Left kidney (tissue), 8 donors: ENCODE data around the gene KRTAP4-7. TPM values are rescaled to one million over a fixed set of nuclear protein-coding genes. Genes with fewer than 3 reads are reported as not detected.
"Not testable (repeated sequence)": the region's sequence is repeated elsewhere in the genome, so short reads cannot be mapped to it uniquely, and the experiment has no call there.

Experiments used
- DNase-seq: peaks from one replicate; pipeline ENCODE4 v3.0.0-alpha.2; 2013
- long read RNA-seq, 8 donors: transcript quantifications; one replicate each; lab custom pipeline, GENCODE V29; 2026
- polyA plus RNA-seq: library from polyadenylated mRNA; unstranded; fragments of 120-200 nt; gene quantifications from one replicate; pipeline ENCODE4 v1.2.1, GENCODE V29; 2013; ENCODE audit not compliant: insufficient read length

Gene KRTAP4-7
- polyA plus RNA-seq: not detected
- long read RNA-seq, donor 1: 0 reads
- long read RNA-seq, donor 2: 0 reads
- long read RNA-seq, donor 3: 0 reads
- long read RNA-seq, donor 4: 0 reads
- long read RNA-seq, donor 5: 0 reads
- long read RNA-seq, donor 6: 0 reads
- long read RNA-seq, donor 7: 0 reads
- long read RNA-seq, donor 8: 0 reads

- DNase-seq: not testable (repeated sequence)
Measured at GRCh38 chr17:41084100-41084856, at the start of gene KRTAP4-7. KRTAP4-7 (plus strand) TSS chr17:41084150; CDS start chr17:41084207, 57 bp downstream.

GRCh38 chr17:41034346-41034935, 49.5 kb upstream of the KRTAP4-7 start, which contains the start of gene KRTAP1-3:
KRTAP1-3 (minus strand) TSS chr17:41034874; CDS start chr17:41034821, 53 bp downstream.
- DNase-seq: not testable (repeated sequence)

GRCh38 chr17:41037853-41038350, 46.0 kb upstream of the KRTAP4-7 start:
- no peak for DNase-seq

GRCh38 chr17:41040783-41041571, 43.0 kb upstream of the KRTAP4-7 start, which contains the start of gene KRTAP1-1:
KRTAP1-1 (minus strand) TSS chr17:41041450; CDS start chr17:41041397, 53 bp downstream.
- DNase-seq: not testable (repeated sequence)

- no peak for DNase-seq
Measured at GRCh38 chr17:41042953-41043352, 41.0 kb upstream of the KRTAP4-7 start.

- not testable (repeated sequence) for DNase-seq
Measured at GRCh38 chr17:41046735-41047465, 37.0 kb upstream of the KRTAP4-7 start, which contains the start of gene KRTAP2-1. KRTAP2-1 (minus strand) TSS chr17:41047316; CDS start chr17:41047267, 49 bp downstream.

GRCh38 chr17:41048441-41048840, 35.5 kb upstream of the KRTAP4-7 start:
- DNase-seq: no peak

GRCh38 chr17:41049110-41049509, 34.8 kb upstream of the KRTAP4-7 start:
- no peak for DNase-seq

GRCh38 chr17:41052566-41052965, 31.4 kb upstream of the KRTAP4-7 start:
- no peak for DNase-seq

- DNase-seq: peak; percentile 27
Measured at GRCh38 chr17:41054025-41054424, 29.9 kb upstream of the KRTAP4-7 start.

- DNase-seq: not testable (repeated sequence)
Measured at GRCh38 chr17:41054556-41054955, 29.4 kb upstream of the KRTAP4-7 start.

GRCh38 chr17:41055130-41055529, 28.8 kb upstream of the KRTAP4-7 start, which contains the start of gene KRTAP2-2:
KRTAP2-2 (minus strand) TSS chr17:41055230; CDS start chr17:41055211, 19 bp downstream.
- not testable (repeated sequence) for DNase-seq

- DNase-seq: no peak
Measured at GRCh38 chr17:41057547-41057946, 26.4 kb upstream of the KRTAP4-7 start.

- DNase-seq: no peak
Measured at GRCh38 chr17:41058741-41059140, 25.2 kb upstream of the KRTAP4-7 start.

- DNase-seq: not testable (repeated sequence)
Measured at GRCh38 chr17:41059276-41060051, 24.5 kb upstream of the KRTAP4-7 start.

- no peak for DNase-seq
Measured at GRCh38 chr17:41060052-41060604, 23.8 kb upstream of the KRTAP4-7 start, which contains the start of gene KRTAP2-3. KRTAP2-3 (minus strand) TSS chr17:41060114; CDS start chr17:41060050, 64 bp downstream.

- DNase-seq: no peak
Measured at GRCh38 chr17:41061964-41062363, 22.0 kb upstream of the KRTAP4-7 start.

GRCh38 chr17:41063449-41063848, 20.5 kb upstream of the KRTAP4-7 start:
- no peak for DNase-seq

- DNase-seq: no peak
Measured at GRCh38 chr17:41064301-41064700, 19.6 kb upstream of the KRTAP4-7 start.
